ENCODE results near the gene TET2. TPM values are rescaled to one million over a fixed set of nuclear protein-coding genes. Genes with fewer than 3 reads are reported as not detected.

Gene TET2
- polyA plus RNA-seq, 3 donors = 22.6 to 47.1 (median 42.5) TPM

DNA sequence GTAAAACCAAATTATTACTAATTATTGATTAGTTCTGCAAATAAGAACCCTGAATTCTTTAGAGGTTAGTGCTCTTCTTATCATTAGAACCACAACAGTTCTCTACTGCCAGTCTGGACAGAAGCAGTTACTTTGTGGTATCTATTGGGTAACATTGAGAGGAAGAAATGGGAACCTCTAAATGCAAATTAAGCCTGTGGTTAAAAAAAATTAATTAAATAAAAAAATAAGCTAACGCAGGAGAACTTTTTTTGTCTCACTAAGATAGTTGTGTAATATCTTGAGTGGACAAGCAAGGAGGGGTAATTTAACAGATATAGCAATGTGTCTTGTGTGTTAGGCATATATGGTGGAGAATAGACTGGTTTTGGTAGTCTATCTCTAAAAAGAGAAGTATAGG, 32.9 kb upstream of the TET2 start:
- Histone ChIP-seq H3K4me1 (ENCODE audit: control insufficient read depth in 1 of 2, insufficient read depth in 2 of 2, low read length in 2 of 2) (peaks cover 48 to 60% of the 10 kb centered on the region in 2 donors), H3K79me2 (ENCODE audit: insufficient read depth, low read length) (peaks cover 5% of the 10 kb centered on the region), H3K9ac (ENCODE audit: insufficient read depth, low read length, poor library complexity, severe bottlenecking) (no peak overlapping the region), H2AFZ (ENCODE audit: insufficient read depth, low read depth, low read length, poor library complexity, severe bottlenecking) (no peak overlapping the region), H4K20me1 (ENCODE audit: insufficient read depth, low read length) (no peaks in the 10 kb centered on the region), H3K27me3 (ENCODE audit: control insufficient read depth in 2 of 2, insufficient read depth in 2 of 2, low read length in 2 of 2) (no peaks in the 10 kb centered on the region), H3K4me2 (replicated peaks; ENCODE audit: extremely low read depth, low read length, poor library complexity, severe bottlenecking) (peak overlapping the region; percentile 63), H3K36me3 (replicated peaks in 1 of 2; ENCODE audit: control insufficient read depth in 1 of 2, insufficient read depth in 2 of 2, low read length in 2 of 2) (no peaks in the 10 kb centered on the region), H3K27ac (ENCODE audit: low read depth in 1 of 2, low read length in 2 of 2) (peak overlapping the region in 1 of 2 donors; percentile 69), H3K9me3 (replicated peaks in 1 of 2; ENCODE audit: control insufficient read depth in 1 of 2, insufficient read depth in 1 of 2, low read length in 2 of 2) (no peaks in the 10 kb centered on the region), H3K4me3 (replicated peaks in 1 of 3; ENCODE audit: low read depth in 2 of 3, low read length in 3 of 3) (peak overlapping the region in 1 of 3 experiments; percentile 41)
- Mint-ChIP-seq H3K27ac (peak overlapping the region; percentile 87 to 95 (median 92)), H3K9me3 (no peaks in the 10 kb centered on the region), H3K4me1 (peaks cover 54% of the 10 kb centered on the region), H3K4me3 (peak overlapping the region in 1 of 2 donors; percentile 75), H3K36me3 (no peaks in the 10 kb centered on the region), H3K27me3 (ENCODE audit: low read depth in 3 of 3) (no peaks in the 10 kb centered on the region)
- WGBS (ENCODE audit: insufficient coverage) = 0% methylated on average over 1 of the region's 1 CpG
- peak; percentile 62 to 85 (median 76) for DNase-seq
- TF ChIP-seq, protein P1, sequence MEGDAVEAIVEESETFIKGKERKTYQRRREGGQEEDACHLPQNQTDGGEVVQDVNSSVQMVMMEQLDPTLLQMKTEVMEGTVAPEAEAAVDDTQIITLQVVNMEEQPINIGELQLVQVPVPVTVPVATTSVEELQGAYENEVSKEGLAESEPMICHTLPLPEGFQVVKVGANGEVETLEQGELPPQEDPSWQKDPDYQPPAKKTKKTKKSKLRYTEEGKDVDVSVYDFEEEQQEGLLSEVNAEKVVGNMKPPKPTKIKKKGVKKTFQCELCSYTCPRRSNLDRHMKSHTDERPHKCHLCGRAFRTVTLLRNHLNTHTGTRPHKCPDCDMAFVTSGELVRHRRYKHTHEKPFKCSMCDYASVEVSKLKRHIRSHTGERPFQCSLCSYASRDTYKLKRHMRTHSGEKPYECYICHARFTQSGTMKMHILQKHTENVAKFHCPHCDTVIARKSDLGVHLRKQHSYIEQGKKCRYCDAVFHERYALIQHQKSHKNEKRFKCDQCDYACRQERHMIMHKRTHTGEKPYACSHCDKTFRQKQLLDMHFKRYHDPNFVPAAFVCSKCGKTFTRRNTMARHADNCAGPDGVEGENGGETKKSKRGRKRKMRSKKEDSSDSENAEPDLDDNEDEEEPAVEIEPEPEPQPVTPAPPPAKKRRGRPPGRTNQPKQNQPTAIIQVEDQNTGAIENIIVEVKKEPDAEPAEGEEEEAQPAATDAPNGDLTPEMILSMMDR (IDR thresholded peaks at IDR 0.05) = no peak
- intact Hi-C loops (cut with micrococcal nuclease) = no loop called here

DNA sequence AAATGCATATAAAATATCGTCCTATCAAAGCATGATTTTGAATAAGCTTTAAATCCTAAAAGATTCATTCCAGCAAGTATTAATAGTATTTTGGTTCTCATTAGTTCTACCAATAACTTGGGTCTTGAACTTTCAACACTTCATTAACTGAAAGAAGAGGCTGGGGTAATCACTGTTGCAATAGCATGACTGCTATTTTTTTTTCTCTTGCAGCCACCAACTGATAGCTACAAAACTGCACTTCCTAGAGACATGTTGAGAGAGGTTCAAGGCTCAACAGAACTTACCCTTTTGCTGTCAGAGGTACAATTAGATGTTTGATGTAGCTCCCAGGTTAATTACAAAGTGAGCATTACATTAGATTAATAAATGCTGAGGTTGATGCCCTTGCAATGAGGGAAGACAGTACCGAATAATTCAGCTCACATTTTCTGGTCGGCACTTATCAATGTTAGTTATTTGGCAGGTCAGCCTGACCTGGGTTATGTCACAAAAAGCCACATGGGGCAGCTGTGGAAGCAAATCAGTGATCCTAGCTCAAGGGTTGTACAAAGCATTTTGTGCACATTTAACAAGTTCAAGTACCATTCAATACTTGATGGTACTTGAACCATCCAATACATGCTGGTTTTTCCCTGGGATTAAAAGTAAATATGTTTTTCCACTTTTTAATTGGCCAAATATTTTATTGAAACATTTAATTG, 29.9 kb upstream of the TET2 start:
- H3K27ac Mint-ChIP-seq = peak overlapping the region in 4 of 7 donors; percentile 8 to 57 (median 28)
- Histone ChIP-seq H2AFZ (ENCODE audit: insufficient read depth, low read depth, low read length, poor library complexity, severe bottlenecking) (no peak overlapping the region), H3K4me1 (ENCODE audit: control insufficient read depth in 1 of 2, insufficient read depth in 2 of 2, low read length in 2 of 2) (peaks cover 64 to 79% of the 10 kb centered on the region in 2 donors), H4K20me1 (ENCODE audit: insufficient read depth, low read length) (no peaks in the 10 kb centered on the region), H3K9me3 (replicated peaks in 1 of 2; ENCODE audit: control insufficient read depth in 1 of 2, insufficient read depth in 1 of 2, low read length in 2 of 2) (no peaks in the 10 kb centered on the region), H3K27ac (ENCODE audit: low read depth in 1 of 2, low read length in 2 of 2) (peak overlapping the region in 1 of 2 donors; percentile 10), H3K27me3 (ENCODE audit: control insufficient read depth in 2 of 2, insufficient read depth in 2 of 2, low read length in 2 of 2) (no peaks in the 10 kb centered on the region), H3K36me3 (replicated peaks in 1 of 2; ENCODE audit: control insufficient read depth in 1 of 2, insufficient read depth in 2 of 2, low read length in 2 of 2) (no peaks in the 10 kb centered on the region), H3K9ac (ENCODE audit: insufficient read depth, low read length, poor library complexity, severe bottlenecking) (no peak overlapping the region), H3K4me2 (replicated peaks; ENCODE audit: extremely low read depth, low read length, poor library complexity, severe bottlenecking) (peak overlapping the region; percentile 8), H3K79me2 (ENCODE audit: insufficient read depth, low read length) (peaks cover 5% of the 10 kb centered on the region), H3K4me3 (replicated peaks in 1 of 3; ENCODE audit: low read depth in 2 of 3, low read length in 3 of 3) (peak overlapping the region in 1 of 3 experiments; percentile 0)
- H3K36me3 Mint-ChIP-seq = no peaks in the 10 kb centered on the region
- peak in 2 of 3 donors; percentile 9 to 41 for DNase-seq
- peaks cover 72% of the 10 kb centered on the region for H3K4me1 Mint-ChIP-seq
- no peaks in the 10 kb centered on the region for H3K27me3 Mint-ChIP-seq (ENCODE audit: low read depth in 3 of 3)
- 65% methylated on average over 2 of the region's 3 CpGs for WGBS (ENCODE audit: insufficient coverage)
- no peak overlapping the region for H3K4me3 Mint-ChIP-seq
- TF ChIP-seq, protein P1 (IDR thresholded peaks at IDR 0.05) = no peak
- intact Hi-C loops (cut with micrococcal nuclease) = no loop called here
- peaks cover 0 to 2% (median 0%) of the 10 kb centered on the region in 7 donors for H3K9me3 Mint-ChIP-seq

Measured in CD14-positive monocyte (primary cell).